Stomach (tissue), 9 donors: ENCODE results near the gene PHLPP2. TPM values are rescaled to one million over a fixed set of nuclear protein-coding genes. Genes with fewer than 3 reads are reported as not detected.

Experiments used
- DNase-seq, 2 donors: peaks; one replicate each; pipeline versions ENCODE4 v3.0.0 to v3.0.0-alpha.2; 2013 to 2019
- H3K27ac ChIP-seq, 5 donors: fragments of 200-600 bp in 4 of 5; sonication (generic) in 4 of 5; one replicate each; pipeline ENCODE4 v1.5.1; 2013 to 2019; ENCODE audit warnings: mild to moderate bottlenecking in 1 of 5, moderate library complexity in 1 of 5
- H3K27me3 ChIP-seq, 3 donors: fragments of 200-600 bp; sonication (generic); one replicate each; pipeline ENCODE4 v1.5.1; 2017 to 2019; ENCODE audit warnings: mixed run types in 1 of 3
- H3K36me3 ChIP-seq, 4 donors: fragments of 200-600 bp; sonication (generic); 1 replicate in 3 of 4; 2 replicates in 1 of 4; pipeline ENCODE4 v1.5.1; 2016 to 2019
- H3K4me1 ChIP-seq, 4 donors: fragments of 200-600 bp; sonication (generic); one replicate each; pipeline ENCODE4 v1.5.1; 2016 to 2019
- H3K4me3 ChIP-seq, 4 donors: fragments of 200-600 bp; sonication (generic) in 3 of 4; one replicate each; pipeline ENCODE4 v1.5.1; 2016 to 2019; ENCODE audit warnings: mild to moderate bottlenecking in 1 of 4
- H3K9me3 ChIP-seq, 4 donors: fragments of 200-600 bp; sonication (generic); one replicate each; pipeline ENCODE4 v1.5.1; 2016 to 2019
- CTCF ChIP-seq, 7 experiments: fragments of 450-650 bp in 4 of 7; fragments of 200-600 bp in 3 of 7; sonication (generic) in 3 of 7; IDR thresholded peaks; one replicate each; pipeline ENCODE4 v1.5.1; 2016 to 2019; ENCODE audit warnings: antibody characterized with exemption in 7 of 7, control low read depth in 2 of 7, mild to moderate bottlenecking in 1 of 7
- EP300 ChIP-seq: sonication (generic); formaldehyde crosslinking; IDR thresholded peaks from one replicate; pipeline ENCODE4 v1.6.1; 2017; ENCODE audit warnings: antibody characterized with exemption
- POLR2A ChIP-seq, 4 donors: fragments of 450-650 bp; IDR thresholded peaks; one replicate each; pipeline ENCODE4 v1.6.1; 2016; ENCODE audit warnings: antibody characterized with exemption in 4 of 4, control low read depth in 2 of 4, mild to moderate bottlenecking in 1 of 4, moderate library complexity in 1 of 4
- POLR2AphosphoS5 ChIP-seq, 3 donors: sonication (generic); formaldehyde crosslinking; IDR thresholded peaks; one replicate each; pipeline ENCODE4 v1.6.1; 2016; ENCODE audit warnings: antibody characterized with exemption in 3 of 3
- WGBS, 5 donors: extraction: QIAGEN DNeasy Blood & Tissue Kit in 3 of 5; methylation state at CpG; one replicate each; pipeline versions ENCODE4 v1.1.5 to v1.1.7; 2013 to 2018; 5-methylcytosine and 5-hydroxymethylcytosine counted together
- intact Hi-C: fragments of 100-400 bp; cut with DNase I; formaldehyde crosslinking; loops from one replicate; pipeline ENCODE4 v1.15.1; 2023; ENCODE audit warnings: low total_unique reads
- polyA plus RNA-seq, 3 donors: library from polyadenylated mRNA; stranded (reverse); fragments of 200-250 nt; gene quantifications; one replicate each; pipeline ENCODE4 v1.2.3, GENCODE V29; 2013
- total RNA-seq, 5 donors: library from RNA; depleted of rRNA; stranded (reverse); fragments of >200 nt; gene quantifications; one replicate each; pipeline versions ENCODE4 v1.1.0 to v1.2.3, GENCODE V29; 2014 to 2016
- donor health status: healthy with polysubstance abuse.
- donor health status: Bipolar disorder and iron deficiency.
- donor health status: healthy.

PHLPP2 gene
- total and polyA plus RNA-seq, 8 donors = 0.76 to 10.1 (median 3.6) TPM

GRCh38 chr16:71767060-71767900 lies 42.8 kb upstream of the PHLPP2 start:
- DNase-seq = no peak
- intact Hi-C loops = no loop called here
- TF ChIP-seq POLR2AphosphoS5 (IDR thresholded peaks at IDR 0.05) (no peak), POLR2A (IDR thresholded peaks at IDR 0.05) (no peak), CTCF (IDR thresholded peaks at IDR 0.05) (no peak), EP300 (no peak)
- Histone ChIP-seq H3K27me3 (no peaks in the 10 kb centered on the region), H3K36me3 (peaks cover 30 to 93% (median 82%) of the 10 kb centered on the region in 4 donors), H3K9me3 (no peaks in the 10 kb centered on the region), H3K27ac (peak overlapping the region in 1 of 5 donors; percentile 15), H3K4me1 (peaks cover 0 to 21% (median 2%) of the 10 kb centered on the region in 4 donors), H3K4me3 (no peak overlapping the region)
- WGBS, 5 donors = 63 to 76% (median 71%) methylated on average over 3 of the region's 3 CpGs

- peaks cover 48 to 93% (median 92%) of the 10 kb centered on the region in 4 donors for H3K36me3 ChIP-seq
- no peaks in the 10 kb centered on the region for H3K27me3 ChIP-seq
- intact Hi-C loops = no loop called here
- TF ChIP-seq POLR2A (IDR thresholded peaks at IDR 0.05) (no peak), POLR2AphosphoS5 (IDR thresholded peaks at IDR 0.05) (no peak), EP300 (no peak), CTCF (IDR thresholded peaks at IDR 0.05) (no peak)
- 83 to 94% (median 85%) methylated on average over 2 of the region's 2 CpGs for WGBS, 5 donors
- peaks cover 0 to 15% (median 3%) of the 10 kb centered on the region in 4 donors for H3K4me1 ChIP-seq
- no peaks in the 10 kb centered on the region for H3K9me3 ChIP-seq
- no peak overlapping the region for H3K27ac ChIP-seq
- no peak overlapping the region for H3K4me3 ChIP-seq
- no peak for DNase-seq
Observed at GRCh38 chr16:71762186-71762585, 37.7 kb upstream of the PHLPP2 start.

- no peak overlapping the region for H3K4me3 ChIP-seq
- intact Hi-C loops = no loop called here
- H3K9me3 ChIP-seq = no peaks in the 10 kb centered on the region
- TF ChIP-seq POLR2AphosphoS5 (IDR thresholded peaks at IDR 0.05) (no peak), EP300 (no peak), CTCF (IDR thresholded peaks at IDR 0.05) (no peak), POLR2A (IDR thresholded peaks at IDR 0.05) (no peak)
- peaks cover 0 to 6% (median 2%) of the 10 kb centered on the region in 4 donors for H3K4me1 ChIP-seq
- no peak overlapping the region for H3K27ac ChIP-seq
- H3K27me3 ChIP-seq = no peaks in the 10 kb centered on the region
- DNase-seq = no peak
- WGBS, 5 donors = 93 to 100% (median 98%) methylated on average over 2 of the region's 2 CpGs
- peaks cover 57 to 99% (median 97%) of the 10 kb centered on the region in 4 donors for H3K36me3 ChIP-seq
Observed at GRCh38 chr16:71761097-71761496, 36.6 kb upstream of the PHLPP2 start.

GRCh38 chr16:71758293-71758760 lies 33.8 kb upstream of the PHLPP2 start:
- Histone ChIP-seq H3K9me3 (no peaks in the 10 kb centered on the region), H3K27me3 (no peaks in the 10 kb centered on the region), H3K4me3 (no peak overlapping the region), H3K27ac (no peak overlapping the region), H3K36me3 (peaks cover 61 to 100% (median 100%) of the 10 kb centered on the region in 4 donors), H3K4me1 (peaks cover 0 to 6% (median 0%) of the 10 kb centered on the region in 4 donors)
- TF ChIP-seq CTCF (IDR thresholded peaks at IDR 0.05) (no peak), EP300 (no peak), POLR2A (IDR thresholded peaks at IDR 0.05) (no peak), POLR2AphosphoS5 (IDR thresholded peaks at IDR 0.05) (no peak)
- peak in 1 of 2 donors; percentile 6 for DNase-seq
- WGBS, 5 donors = 41 to 71% (median 57%) methylated on average over 5 of the region's 5 CpGs
- intact Hi-C loops = no loop called here
